SK-MEL-5 (cell line): ENCODE measurements around the gene PKP3. TPM values are rescaled to one million over a fixed set of nuclear protein-coding genes. Genes with fewer than 3 reads are reported as not detected.
"Not testable (repeated sequence)": the region's sequence is repeated elsewhere in the genome, so short reads cannot be mapped to it uniquely, and the experiment has no call there.

ENCODE experiments used
- DNase-seq: peaks from one replicate; pipeline ENCODE4 v3.0.0-alpha.2; 2016; ENCODE audit warnings: low read depth, low spot score
- in situ Hi-C: cut with HindIII; loops from 2 replicates; pipeline ENCODE4 v1.10.0; 2016; ENCODE audit warnings: low sequenced_read_pairs, high pct_unique_total_duplicates, low pct_unique_long_range_greater_than_20kb
- polyA plus RNA-seq, 2 experiments: library from polyadenylated mRNA; depleted of rRNA; stranded (reverse); fragments of >200 nt; gene quantifications; 2 replicates each; pipeline ENCODE4 v1.2.3, GENCODE V29; 2015
- total RNA-seq: library from RNA; depleted of rRNA; stranded (reverse); fragments of >200 nt; shearing (Covaris generic); gene quantifications from 2 replicates; pipeline ENCODE4 v1.2.3, GENCODE V29; 2014; rRNA removed

Gene PKP3
- total RNA-seq: not detected in 2 replicates
- 0.07 TPM in 1 of 2 replicates, not detected in the other for polyA plus RNA-seq (2015; cell fraction: cytosol; rRNA removed)
- polyA plus RNA-seq (2015; cell fraction: nucleus; rRNA removed): not detected in 2 replicates

DNA sequence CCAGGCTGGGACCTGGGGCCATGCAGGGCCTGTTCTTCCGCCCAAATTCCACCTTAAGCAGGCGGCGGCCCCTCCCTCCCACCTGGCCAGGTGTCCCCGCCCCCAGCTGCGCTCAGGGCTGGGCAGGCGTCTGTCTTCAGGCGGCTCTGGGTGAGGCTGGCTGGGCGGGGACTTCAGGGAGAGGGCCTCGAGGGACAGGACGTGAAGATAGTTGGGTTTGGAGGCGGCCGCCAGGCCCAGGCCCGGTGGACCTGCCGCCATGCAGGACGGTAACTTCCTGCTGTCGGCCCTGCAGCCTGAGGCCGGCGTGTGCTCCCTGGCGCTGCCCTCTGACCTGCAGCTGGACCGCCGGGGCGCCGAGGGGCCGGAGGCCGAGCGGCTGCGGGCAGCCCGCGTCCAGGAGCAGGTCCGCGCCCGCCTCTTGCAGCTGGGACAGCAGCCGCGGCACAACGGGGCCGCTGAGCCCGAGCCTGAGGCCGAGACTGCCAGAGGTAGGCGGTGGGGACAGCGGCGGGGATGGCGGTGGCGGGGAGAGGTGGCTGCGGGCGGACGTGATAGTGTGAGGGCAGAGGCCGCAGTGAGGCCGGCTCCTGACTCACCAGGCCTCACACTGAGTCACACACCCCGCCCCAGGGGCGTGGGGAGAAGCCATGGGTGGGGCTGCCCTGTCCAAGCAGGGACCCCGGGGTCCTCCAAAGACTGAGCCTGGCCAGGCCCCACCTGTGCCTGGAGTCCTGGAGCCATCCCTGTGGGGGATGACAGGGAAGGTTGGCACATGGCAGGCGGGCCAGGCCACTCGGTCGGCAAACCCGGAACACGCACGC is at the start of gene PKP3:
PKP3 (plus strand) TSS at position 176 of the 824 bp plus-strand sequence; CDS start at position 260, 84 bp downstream.
- in situ Hi-C loops: no loop called here
- no peak for DNase-seq

DNA sequence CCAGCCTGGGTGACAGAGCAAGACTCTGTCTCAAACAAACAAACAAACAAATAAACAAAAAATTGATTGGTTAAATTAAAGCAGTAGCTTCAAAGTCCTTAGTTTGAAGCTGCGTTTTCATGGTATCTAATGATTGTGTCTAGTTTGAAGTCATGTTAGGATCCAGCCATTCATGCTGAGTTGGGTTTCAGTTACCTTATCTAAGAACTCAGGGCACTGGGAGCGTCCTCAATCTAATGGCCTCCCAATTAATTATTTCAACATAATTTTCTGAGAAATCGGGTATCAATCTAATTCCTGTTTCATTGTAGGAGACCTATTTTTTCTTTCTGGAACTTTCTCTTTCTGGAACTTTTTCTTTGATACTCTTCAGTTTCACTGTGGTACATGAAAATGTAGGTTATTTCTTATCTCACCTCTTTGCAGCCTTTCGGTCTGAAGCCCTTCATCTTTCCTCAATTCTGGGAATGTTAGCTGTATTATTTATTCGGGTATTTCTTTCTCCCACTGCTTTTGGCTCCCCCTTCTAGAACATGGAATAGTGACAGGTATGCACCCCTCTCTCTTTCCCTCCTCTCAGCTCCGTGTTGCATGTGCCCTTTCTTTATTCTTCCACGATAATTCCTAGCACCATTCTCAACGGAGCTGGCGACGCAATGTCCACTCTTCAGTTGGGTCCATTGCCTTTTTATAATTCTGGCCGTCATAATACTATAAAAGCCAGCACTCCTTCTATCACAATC is 49.0 kb upstream of the PKP3 start:
- in situ Hi-C loops: no loop called here
- DNase-seq: no peak

GRCh38 chr11:346529-346928 is 47.5 kb upstream of the PKP3 start:
- DNase-seq: no peak

DNA sequence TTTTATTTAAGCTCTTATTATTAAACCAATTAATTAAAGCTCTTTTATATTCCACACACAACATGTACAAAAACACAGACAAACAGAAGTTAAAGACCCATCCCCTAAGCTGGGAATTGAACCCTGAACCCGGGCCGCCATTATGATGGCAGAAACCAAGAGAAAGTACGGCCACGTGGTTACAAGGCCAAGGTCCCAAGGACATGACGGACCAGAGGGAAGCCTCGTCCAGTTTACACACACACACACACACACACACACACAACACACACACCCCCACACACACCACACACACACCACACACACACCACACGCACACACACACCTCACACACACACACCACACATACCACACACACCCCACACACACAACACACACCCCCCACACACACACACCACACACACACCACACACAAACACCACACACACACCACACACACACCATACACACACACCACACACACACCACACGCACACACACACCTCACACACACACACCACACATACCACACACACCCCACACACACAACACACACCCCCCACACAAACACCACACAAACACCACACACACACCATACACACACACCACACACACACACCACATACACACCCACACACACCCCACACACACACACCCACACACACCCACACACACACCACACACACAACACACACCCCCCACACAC is 44.6 kb upstream of the PKP3 start:
- in situ Hi-C loops, DNase-seq: not testable (repeated sequence)

More at GRCh38 chr11:346529-346928, 47.5 kb upstream of the PKP3 start:
- in situ Hi-C loops: no loop called here

DNA sequence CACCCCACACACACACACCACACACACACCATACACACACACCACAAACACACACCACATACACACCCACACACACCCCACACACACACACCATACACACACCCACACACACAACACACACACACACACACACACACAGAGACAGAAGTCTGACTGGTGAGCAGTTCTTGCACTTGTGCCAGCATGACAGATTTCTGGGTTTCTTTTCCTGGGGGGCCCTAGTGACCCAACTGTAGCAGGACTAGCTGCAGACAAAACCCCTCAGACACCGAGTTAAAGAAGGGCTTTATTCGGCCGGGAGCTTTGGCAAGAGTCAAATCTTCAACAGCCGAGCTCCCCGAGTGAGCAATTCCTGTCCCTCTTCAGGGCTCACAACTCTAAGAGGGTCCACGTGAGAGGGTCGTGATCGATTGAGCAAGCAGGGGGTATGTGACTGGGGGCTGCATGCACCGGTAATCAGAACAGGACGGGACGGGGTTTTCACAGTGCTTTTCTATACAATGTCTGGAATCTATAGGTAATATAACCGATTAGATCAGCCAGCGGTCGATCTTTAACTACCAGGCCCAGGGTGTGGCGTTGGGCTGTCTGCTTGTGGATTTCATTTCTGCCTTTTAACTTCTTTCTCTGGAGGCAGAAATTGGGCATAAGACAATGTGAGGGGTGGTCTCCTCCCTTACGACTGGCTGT is 43.8 kb upstream of the PKP3 start:
- in situ Hi-C loops, DNase-seq: not testable (repeated sequence)

DNA sequence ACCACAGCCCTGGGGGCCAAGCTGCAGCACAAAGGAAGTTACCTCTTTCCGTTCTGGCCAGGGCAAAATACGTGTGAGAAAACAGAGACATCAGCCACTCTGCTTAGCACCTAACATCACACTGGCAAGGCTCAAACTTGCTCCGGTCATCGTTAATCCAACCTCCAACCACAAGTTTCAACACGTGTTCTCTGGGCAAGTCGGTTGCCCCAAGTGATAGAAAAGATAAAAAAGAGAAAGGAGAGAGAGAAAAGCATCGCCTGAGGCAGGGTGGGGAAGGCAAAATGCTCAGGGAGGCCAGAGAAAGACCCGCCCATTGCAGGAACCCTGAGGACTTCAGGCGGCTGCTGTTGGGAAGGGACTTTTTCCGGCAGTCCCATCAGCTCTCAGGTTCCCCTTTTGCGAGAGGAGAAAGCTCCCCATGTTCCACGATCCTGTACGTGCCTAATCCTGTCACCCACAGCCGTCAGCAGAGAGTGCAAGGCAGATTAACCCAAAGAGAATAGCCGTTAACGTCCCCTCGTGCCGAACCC is 43.2 kb upstream of the PKP3 start:
- in situ Hi-C loops: no loop called here
- no peak for DNase-seq

DNA sequence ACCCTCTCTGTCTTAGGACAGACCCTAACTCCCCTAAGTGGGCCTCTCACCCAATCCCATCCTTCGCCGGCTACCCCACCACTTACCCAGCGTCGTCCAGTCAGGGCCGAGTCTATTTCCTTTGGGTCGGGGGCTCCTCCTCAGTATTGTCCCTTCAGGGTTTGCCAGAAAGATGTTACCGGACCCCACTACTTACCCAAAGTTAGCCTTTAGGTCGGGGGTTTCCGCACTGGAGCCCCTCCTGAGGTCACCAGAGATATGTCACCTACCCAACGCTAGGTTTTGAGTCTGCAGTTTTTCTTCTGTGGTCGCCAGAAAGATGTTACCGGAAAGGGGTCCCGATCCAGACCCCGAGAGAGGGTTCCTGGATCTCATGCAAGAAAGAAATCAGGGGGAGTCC is 42.6 kb upstream of the PKP3 start:
- in situ Hi-C loops: no loop called here
- DNase-seq: no peak

DNA sequence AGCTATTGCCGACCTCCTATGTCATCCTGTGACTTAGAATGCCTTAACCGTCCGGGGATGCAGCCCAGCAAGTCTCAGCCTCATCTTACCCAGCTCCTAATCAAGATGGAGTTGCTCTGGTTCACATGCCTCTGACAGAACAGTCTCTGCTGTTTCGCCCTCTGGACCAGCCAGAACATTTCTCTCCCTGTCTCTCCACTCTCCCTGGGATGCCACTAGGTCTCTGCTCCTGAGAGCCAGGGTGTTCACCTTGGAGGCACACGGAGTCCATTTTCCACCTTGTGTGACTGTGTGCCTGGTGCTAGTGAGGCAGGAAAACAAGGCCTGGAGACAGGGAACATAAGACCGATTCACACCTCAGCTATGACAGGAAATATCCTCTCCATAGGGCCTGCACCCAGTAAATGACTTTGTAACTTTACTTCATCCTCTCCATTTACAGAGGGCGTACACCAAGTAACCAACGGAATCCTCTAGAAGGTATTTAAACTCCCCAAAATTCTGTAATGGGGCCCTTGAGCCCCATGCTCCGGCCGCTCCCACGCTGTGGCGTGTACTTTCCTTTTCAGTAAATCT is 41.5 kb upstream of the PKP3 start:
- DNase-seq: no peak
- in situ Hi-C loops: no loop called here

DNA sequence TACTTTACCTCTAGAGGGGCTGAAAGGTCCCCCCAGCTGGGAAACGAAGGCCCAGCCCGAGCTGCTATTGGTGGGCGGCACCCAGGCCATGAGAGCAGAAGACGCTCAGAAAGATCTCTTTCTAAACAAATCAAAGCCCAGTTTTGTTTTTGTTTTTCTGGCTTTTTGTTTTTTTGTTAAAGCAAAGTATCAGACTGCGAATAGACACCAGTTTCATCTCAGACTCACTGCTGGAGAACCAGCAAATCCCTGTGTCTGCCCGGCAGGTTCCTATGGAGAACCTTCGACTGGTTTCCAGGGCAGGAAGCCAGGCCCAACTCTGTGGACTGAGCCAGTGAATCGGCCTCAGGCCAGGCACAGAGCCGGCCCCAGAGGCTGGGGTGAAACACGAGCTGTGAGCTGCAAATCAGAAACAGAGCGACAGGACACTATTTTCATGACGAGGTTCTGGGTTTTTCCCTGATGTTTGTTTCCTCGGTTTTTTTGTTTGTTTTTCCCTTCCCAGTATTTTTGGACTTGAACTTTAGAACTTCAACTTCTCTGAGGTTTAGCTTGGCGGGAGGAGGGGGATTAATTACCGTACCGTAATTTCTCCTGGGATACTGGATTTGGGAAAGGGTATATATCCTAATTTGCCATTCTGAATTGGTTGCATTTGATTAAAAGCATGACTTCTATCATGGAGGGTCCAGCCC is 40.7 kb upstream of the PKP3 start:
- no peak for DNase-seq
- in situ Hi-C loops: no loop called here

DNA sequence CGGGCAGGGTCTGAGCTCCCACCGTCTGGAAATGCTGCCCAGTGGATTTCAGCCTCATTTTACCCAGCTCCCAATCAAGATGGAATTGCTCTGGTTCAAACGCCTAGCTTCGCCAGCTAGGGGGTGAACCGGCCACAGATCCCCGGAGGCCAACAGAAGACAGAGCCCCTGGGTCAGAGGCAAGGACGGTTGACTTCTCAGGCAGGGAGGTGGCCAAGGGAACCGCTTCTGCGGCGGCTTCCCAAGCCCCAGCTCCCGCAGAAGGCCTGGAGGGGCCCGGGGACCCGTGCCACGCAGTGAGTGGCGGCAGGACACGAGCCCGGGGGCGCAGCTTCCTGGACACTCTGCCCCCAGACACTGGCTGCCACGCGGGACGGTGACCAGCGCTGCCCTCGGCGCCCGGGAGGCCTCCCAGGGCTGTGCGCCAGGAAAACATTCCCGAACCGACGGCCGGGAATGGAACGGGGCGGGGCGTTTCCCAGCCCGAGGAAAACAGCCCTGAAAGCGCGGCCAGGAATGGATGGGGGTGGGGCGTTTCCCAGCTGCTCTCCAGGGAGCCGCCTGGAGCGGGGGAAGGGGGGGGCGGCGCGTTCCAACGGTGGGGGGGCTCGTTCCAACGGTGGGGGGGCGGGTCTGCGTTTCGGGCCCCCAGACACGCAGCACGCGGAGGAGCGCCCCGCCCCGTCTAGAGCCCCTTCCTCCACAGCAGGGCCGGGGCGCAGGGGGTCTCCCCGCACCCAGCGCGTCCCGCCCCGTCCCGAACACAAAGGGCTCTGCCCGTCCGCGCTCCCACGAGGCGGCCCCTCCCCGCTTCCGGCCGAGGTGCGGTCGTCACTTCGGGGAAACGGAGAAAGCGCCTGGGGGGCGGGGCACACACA is 38.2 kb upstream of the PKP3 start:
- in situ Hi-C loops: no loop called here
- peak; percentile 89 for DNase-seq

DNA sequence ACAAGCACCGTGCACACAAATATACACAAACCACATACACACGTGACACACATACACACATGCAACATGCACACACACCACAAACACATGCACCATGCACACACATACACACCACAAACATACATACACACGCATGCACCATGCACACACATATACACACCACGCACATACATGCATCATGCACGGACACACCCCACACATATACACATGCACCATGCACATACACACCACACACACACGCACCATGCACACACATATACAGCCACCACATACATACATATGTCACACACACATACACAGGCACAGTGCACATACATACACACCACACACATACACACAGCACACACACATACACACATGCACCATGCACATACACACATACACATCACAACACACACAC is 37.4 kb upstream of the PKP3 start:
- in situ Hi-C loops: no loop called here
- DNase-seq: no peak

- DNase-seq: no peak
- in situ Hi-C loops: no loop called here
Observed at GRCh38 chr11:357582-357981, 36.4 kb upstream of the PKP3 start.

DNA sequence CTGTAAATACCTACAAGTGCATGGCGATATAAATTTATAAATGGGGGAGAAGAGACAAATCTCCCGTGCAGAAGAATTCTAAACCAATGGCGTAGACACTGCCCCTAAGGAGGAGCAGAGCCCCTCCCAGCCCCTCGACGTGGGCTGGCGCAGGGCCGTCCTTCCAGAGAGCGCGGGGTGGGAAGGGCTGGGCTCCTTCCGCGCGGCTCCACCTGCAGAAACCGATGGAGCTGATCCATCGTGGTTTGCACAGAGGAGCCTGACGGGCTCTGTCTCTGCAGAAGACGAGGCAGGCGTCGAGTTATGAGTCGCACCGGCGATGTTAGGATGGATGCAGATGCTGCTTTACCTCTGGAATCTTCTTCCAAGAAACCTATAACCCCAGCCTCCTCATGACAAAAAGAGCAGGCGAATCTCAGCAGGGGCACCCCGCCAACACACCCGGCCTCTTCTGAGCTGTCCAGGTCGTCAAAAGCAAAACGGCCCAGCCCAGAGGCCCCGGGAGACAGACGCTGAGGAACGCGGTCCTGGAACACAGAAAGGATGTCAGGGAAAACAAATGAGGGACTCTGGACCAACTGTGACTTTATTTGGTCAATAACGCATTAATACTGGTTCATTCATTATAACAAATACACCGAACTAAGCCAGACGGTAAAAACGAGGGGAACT is 35.7 kb upstream of the PKP3 start:
- in situ Hi-C loops: no loop called here
- DNase-seq: no peak

GRCh38 chr11:359181-359714 is 34.8 kb upstream of the PKP3 start:
- no peak for DNase-seq

More at GRCh38 chr11:359181-359714, 34.8 kb upstream of the PKP3 start:
- in situ Hi-C loops: no loop called here
